GM10266 (cell line): ENCODE measurements around the gene NPL.

Source experiments
- DNase-seq: peaks from one replicate; pipeline ENCODE4 v3.0.0; 2012; ENCODE audit errors: extremely low spot score
- CTCF ChIP-seq: IDR thresholded peaks from 2 replicates; pipeline ENCODE4 v1.5.1; 2012; ENCODE audit warnings: mild to moderate bottlenecking, low read depth; ENCODE audit not compliant: control insufficient read depth, insufficient read depth; ENCODE audit errors: missing control alignments

The NPL gene

DNA sequence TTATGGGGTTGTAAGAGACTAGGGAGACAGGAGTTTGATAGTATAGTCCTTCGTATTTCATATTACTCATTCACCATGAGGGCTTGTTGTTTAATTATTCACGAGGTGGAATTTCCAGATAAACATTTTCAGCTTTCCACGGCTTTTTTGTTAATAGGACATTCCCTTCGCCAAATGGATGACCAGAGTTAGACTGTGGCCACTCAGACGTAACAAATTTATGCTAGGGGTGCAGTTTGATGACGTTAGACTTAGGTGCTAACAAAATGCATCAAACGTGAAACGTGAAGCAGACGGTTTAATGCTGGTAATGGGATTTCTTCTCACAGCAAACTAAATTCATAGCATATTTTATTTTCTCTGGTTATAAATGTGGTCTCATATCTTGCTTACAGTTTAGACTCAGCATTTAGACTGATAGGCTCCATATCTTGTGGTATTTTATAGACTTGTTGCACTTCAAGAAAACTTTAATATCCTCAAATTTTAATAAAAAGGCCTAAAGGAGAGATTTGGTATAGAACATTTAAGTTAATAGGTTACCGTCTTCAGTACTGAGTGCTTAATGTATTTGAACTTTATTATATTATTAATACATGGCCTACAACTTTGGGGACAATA, 51.9 kb downstream of the NPL start:
- peak; percentile 24 for DNase-seq
- TF ChIP-seq CTCF: no peak

- no peak for TF ChIP-seq CTCF
Measured at GRCh38 chr1:182842265-182842664, 52.7 kb downstream of the NPL start.

GRCh38 chr1:182845379-182845778, 55.8 kb downstream of the NPL start:
- no peak for TF ChIP-seq CTCF
- DNase-seq: no peak

More at GRCh38 chr1:182842265-182842664, 52.7 kb downstream of the NPL start:
- DNase-seq: no peak

DNA sequence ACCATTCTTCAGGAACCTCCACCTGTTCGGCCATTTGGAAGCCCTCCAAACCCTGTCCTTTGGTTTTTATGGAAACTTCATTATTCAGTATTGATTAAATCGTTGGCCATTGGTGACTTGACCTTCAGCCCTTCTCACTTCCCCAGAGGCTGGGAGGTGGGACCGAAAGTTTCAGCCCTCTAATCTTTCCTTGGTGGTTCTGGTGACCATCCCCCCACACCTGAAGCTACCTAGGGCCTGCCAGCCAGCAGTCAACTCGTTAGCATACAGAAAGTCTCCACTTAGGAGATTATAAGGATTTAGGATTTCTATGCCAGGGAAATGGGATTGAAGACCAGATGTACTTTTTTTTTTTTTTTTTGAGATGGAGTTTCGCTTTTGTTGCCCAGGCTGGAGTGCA, 56.3 kb downstream of the NPL start:
- TF ChIP-seq CTCF: no peak
- no peak for DNase-seq

- no peak for TF ChIP-seq CTCF
- no peak for DNase-seq
Measured at GRCh38 chr1:182847105-182847504, 57.5 kb downstream of the NPL start.

DNA sequence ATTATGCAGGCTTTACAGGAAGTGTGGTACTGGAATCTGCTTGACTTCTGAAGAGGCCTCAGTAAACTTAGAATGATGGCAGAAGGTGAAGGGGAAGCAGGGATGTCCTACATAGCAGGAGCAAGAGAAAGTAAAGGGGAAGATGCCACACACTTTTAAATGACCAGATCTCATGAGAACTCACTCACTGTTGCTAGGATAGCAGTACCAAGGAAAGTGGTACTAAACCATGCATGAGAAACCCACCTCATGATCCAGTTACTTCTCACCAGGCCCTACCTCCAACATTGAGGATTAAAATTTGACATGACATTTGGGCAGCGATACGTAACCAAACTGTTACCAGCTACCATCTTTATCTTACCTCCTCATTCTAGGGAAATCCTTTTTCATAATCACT, 59.2 kb downstream of the NPL start:
- TF ChIP-seq CTCF: no peak
- DNase-seq: no peak

DNA sequence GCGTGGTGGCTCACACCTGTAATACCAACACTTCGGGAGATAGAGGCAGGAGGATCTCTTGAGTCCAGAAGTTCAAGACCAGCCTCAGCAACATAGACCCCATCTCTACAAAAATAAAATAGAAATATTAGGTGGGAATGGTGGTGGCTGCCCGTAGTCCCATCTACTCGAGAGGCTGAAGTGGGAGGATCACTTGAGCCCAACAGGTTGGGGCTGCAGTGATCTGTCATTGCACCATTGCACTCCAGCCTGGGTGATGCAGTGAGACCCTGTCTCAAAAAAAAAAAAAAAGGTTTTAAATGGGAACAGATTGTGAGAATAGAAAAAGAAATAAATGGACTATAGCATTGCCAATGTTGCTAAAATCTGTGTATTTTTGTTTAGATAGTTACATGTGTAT, 60.7 kb downstream of the NPL start:
- TF ChIP-seq CTCF: no peak
- no peak for DNase-seq
